KMS-11 (cell line): ENCODE measurements around the gene AGAP1.

ENCODE experiments used
- H2AFZ ChIP-seq: fragments of 200-600 bp; sonication (generic); 2 replicates; pipeline ENCODE4 v1.6.1; 2016; ENCODE audit warnings: antibody characterized with exemption, mixed run types, low read depth
- H3K27ac ChIP-seq: fragments of 200-600 bp; sonication (generic); 2 replicates; pipeline ENCODE4 v1.6.1; 2016; ENCODE audit warnings: mild to moderate bottlenecking, mixed run types
- H3K27me3 ChIP-seq: fragments of 200-600 bp; sonication (generic); 2 replicates; pipeline ENCODE4 v1.6.1; 2017; ENCODE audit warnings: mild to moderate bottlenecking, low read depth, mixed run types, moderate library complexity; ENCODE audit not compliant: insufficient read depth
- H3K36me3 ChIP-seq: fragments of 200-600 bp; sonication (generic); 2 replicates; pipeline ENCODE4 v1.6.1; 2017; ENCODE audit warnings: mild to moderate bottlenecking, mixed run types; ENCODE audit not compliant: insufficient read depth
- H3K4me1 ChIP-seq: fragments of 200-600 bp; sonication (generic); 2 replicates; pipeline ENCODE4 v1.6.1; 2016; ENCODE audit warnings: mild to moderate bottlenecking, low read depth, mixed run types; ENCODE audit not compliant: poor library complexity, severe bottlenecking
- H3K4me2 ChIP-seq: fragments of 200-600 bp; sonication (generic); 2 replicates; pipeline ENCODE4 v1.7.0; 2016; ENCODE audit warnings: mild to moderate bottlenecking, mixed run types
- H3K4me3 ChIP-seq: fragments of 200-600 bp; sonication (generic); IDR thresholded peaks from 2 replicates; pipeline ENCODE4 v1.6.1; 2017; ENCODE audit warnings: low read depth, low read length, mixed read lengths; ENCODE audit not compliant: insufficient read depth
- H3K79me2 ChIP-seq: fragments of 200-600 bp; sonication (generic); 2 replicates; pipeline ENCODE4 v1.6.1; 2016; ENCODE audit warnings: low read depth, mixed run types; ENCODE audit not compliant: insufficient read depth
- H3K9ac ChIP-seq: fragments of 200-600 bp; sonication (generic); 2 replicates; pipeline ENCODE4 v1.6.1; 2016; ENCODE audit warnings: mild to moderate bottlenecking, mixed run types
- H4K20me1 ChIP-seq: fragments of 200-600 bp; sonication (generic); 2 replicates; pipeline ENCODE4 v1.6.1; 2016; ENCODE audit warnings: mild to moderate bottlenecking, mixed run types; ENCODE audit not compliant: insufficient read depth
- TF ChIP-seq, protein P1 (sequence below): fragments of 200-600 bp; sonication (generic); conservative IDR thresholded peaks from 2 replicates; pipeline ENCODE4 v1.6.1; 2017; ENCODE audit warnings: low read depth, mild to moderate bottlenecking, antibody characterized with exemption, low read length, moderate library complexity, mixed read lengths

The AGAP1 gene

DNA sequence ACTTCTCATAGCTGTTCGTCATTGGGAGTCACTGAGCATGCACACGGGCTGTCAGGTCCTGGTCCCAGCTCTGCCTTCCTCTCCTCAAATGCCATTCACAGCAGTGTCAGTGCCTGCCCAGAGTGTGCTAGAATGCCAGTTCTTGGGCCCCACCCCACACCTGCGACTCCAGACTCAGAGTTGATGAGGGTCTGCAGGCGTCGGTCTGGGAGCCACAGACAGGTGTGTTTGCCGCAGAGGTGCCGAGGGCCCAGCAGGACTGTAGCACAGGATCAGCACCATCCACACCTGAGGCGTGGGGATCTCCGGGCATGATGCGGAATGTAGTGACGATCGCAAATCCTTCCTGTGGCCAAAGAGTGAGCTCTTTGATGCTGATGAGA is 56.5 kb downstream of the AGAP1 start:
- H3K79me2 ChIP-seq, result peaks cover 81% of the 10 kb centered on the region
- no peak overlapping the region for H3K4me2 ChIP-seq
- H3K4me1 ChIP-seq, result peaks cover 50% of the 10 kb centered on the region
- no peak overlapping the region for H3K9ac ChIP-seq
- no peak overlapping the region for H2AFZ ChIP-seq
- TF ChIP-seq, protein P1, sequence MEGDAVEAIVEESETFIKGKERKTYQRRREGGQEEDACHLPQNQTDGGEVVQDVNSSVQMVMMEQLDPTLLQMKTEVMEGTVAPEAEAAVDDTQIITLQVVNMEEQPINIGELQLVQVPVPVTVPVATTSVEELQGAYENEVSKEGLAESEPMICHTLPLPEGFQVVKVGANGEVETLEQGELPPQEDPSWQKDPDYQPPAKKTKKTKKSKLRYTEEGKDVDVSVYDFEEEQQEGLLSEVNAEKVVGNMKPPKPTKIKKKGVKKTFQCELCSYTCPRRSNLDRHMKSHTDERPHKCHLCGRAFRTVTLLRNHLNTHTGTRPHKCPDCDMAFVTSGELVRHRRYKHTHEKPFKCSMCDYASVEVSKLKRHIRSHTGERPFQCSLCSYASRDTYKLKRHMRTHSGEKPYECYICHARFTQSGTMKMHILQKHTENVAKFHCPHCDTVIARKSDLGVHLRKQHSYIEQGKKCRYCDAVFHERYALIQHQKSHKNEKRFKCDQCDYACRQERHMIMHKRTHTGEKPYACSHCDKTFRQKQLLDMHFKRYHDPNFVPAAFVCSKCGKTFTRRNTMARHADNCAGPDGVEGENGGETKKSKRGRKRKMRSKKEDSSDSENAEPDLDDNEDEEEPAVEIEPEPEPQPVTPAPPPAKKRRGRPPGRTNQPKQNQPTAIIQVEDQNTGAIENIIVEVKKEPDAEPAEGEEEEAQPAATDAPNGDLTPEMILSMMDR, result no peak
- 0 out of 2 replicates have a peak, but pooled peaks cover 29% of the 10 kb centered on the region for H4K20me1 ChIP-seq
- H3K4me3 ChIP-seq, result no peak overlapping the region
- H3K27ac ChIP-seq, result no peak overlapping the region
- H3K36me3 ChIP-seq, result no peaks in the 10 kb centered on the region
- no peaks in the 10 kb centered on the region for H3K27me3 ChIP-seq

DNA sequence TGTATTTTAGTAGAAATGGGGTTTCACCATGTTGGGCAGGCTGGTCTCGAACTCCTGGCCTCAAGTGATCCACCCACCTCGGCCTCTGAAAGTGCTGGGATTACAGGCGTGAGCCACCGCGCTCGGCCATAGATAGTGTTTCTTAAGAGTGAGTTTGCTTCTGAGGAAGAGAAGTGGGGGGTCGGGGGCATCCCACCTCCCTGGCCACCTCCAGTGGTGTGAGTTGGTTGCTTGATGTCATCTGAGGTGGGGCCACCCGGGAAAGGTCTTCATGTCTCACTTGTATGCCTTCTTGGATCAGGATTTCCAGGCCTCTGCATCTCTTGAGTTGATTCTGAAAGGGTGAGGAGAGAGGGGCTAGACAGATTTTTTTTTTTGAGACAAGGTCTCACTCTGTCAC is 57.1 kb downstream of the AGAP1 start:
- H3K4me3 ChIP-seq, result no peak overlapping the region
- no peaks in the 10 kb centered on the region for H3K27me3 ChIP-seq
- no peak overlapping the region for H3K9ac ChIP-seq
- peaks cover 82% of the 10 kb centered on the region for H3K79me2 ChIP-seq
- H3K4me2 ChIP-seq, result peak overlapping the region; percentile 77
- H4K20me1 ChIP-seq, result 0 out of 2 replicates have a peak, but pooled peaks cover 29% of the 10 kb centered on the region
- no peaks in the 10 kb centered on the region for H3K36me3 ChIP-seq
- TF ChIP-seq, protein P1, result no peak
- no peak overlapping the region for H2AFZ ChIP-seq
- H3K27ac ChIP-seq, result no peak overlapping the region
- H3K4me1 ChIP-seq, result peaks cover 50% of the 10 kb centered on the region

DNA sequence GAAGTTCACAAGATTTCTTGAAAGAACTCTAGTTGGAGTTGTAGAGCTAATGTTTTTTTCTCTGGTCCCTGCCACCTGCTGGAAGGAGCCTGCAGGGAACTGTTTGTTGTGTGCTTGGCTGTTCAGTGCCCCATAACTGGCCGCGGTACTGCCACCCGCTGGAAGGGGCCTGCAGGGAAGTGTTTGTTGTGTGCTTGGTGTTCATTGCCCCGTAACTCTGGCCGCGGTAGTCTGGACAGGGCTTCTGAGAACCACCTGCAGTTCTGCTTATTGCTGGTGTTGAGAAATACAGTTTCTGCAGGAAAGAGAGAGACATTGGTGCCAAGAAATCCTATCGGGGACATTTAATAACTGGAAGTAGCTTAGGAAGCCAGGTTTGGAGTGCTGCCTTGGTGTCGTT is 58.1 kb downstream of the AGAP1 start:
- 0 out of 2 replicates have a peak, but pooled peaks cover 19% of the 10 kb centered on the region for H4K20me1 ChIP-seq
- no peak overlapping the region for H2AFZ ChIP-seq
- peak overlapping the region; percentile 46 for H3K27ac ChIP-seq
- peak overlapping the region; percentile 77 for H3K4me2 ChIP-seq
- no peaks in the 10 kb centered on the region for H3K36me3 ChIP-seq
- H3K9ac ChIP-seq, result no peak overlapping the region; the same call in 1 of the 2 replicates
- peaks cover 84% of the 10 kb centered on the region for H3K79me2 ChIP-seq
- peaks cover 50% of the 10 kb centered on the region for H3K4me1 ChIP-seq
- no peaks in the 10 kb centered on the region for H3K27me3 ChIP-seq
- TF ChIP-seq, protein P1, result peak; percentile 57
- H3K4me3 ChIP-seq, result no peak overlapping the region

DNA sequence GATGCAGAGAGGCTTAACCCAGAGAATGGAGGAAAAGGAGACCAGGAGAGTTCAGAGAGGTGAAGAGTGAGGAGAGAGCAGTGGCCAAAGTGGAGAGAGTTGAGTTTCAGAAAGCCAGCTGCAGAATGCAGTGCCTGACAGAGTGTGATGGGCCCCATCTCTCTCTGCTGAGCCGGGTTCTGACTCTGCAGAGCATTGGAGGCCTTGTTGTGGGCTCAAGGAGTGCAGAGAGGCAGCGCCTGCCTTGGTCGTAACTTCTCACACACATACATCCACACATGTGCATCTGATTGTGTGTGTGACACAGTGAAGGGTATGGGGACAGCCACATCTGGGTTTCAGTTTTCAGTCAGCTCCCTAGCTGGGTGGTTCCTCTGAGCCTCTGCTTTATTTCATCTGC is 58.8 kb downstream of the AGAP1 start:
- Histone ChIP-seq H2AFZ (no peak overlapping the region), H3K27me3 (no peaks in the 10 kb centered on the region), H3K79me2 (peaks cover 85% of the 10 kb centered on the region), H3K4me2 (peak overlapping the region; percentile 77), H3K4me1 (peaks cover 50% of the 10 kb centered on the region), H3K4me3 (no peak overlapping the region), H3K27ac (peak overlapping the region; percentile 46), H3K9ac (no peak overlapping the region), H3K36me3 (no peaks in the 10 kb centered on the region), H4K20me1 (0 out of 2 replicates have a peak, but pooled peaks cover 14% of the 10 kb centered on the region)
- TF ChIP-seq, protein P1, result no peak
